ENCODE measurements around the gene OVCH2. TPM values are rescaled to one million over a fixed set of nuclear protein-coding genes. Genes with fewer than 3 reads are reported as not detected.

The OVCH2 gene
- total RNA-seq, 2 experiments from 2014 or later: not detected

DNA sequence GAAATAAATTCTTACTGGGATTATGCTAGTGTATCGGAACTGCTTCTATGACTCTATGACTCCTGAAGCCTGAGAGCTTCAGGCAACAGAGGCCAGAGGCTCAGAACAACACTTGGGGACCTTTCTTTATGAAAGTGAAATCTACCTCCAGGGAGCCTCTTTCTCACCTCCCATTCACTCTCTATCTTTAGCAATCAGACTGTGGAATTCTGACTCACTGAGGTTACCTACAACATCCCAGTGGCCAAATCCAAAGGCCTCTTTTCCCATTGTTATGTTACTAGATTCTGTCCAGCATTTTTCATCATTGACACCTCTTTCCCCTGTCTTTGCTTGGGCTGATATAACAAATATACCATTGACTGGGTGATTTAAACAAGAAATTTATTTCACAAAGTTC is 18.9 kb downstream of the OVCH2 start:
- Mint-ChIP-seq H3K9me3 (ENCODE audit: insufficient read depth) (no peaks in the 10 kb centered on the region), H3K4me3 (no peak overlapping the region), H3K27ac (no peak overlapping the region), H3K36me3 (ENCODE audit: low read depth) (no peaks in the 10 kb centered on the region), H3K27me3 (ENCODE audit: low read depth) (peaks cover 23% of the 10 kb centered on the region), H3K4me1 (ENCODE audit: low read depth) (no peaks in the 10 kb centered on the region)
- ChIA-PET CTCF (interaction anchor here (1.1 to 1.9 kb wide), 5 partner anchors 9 to 334 kb away, joined by 3 to 5 read pairs (median 5); partner anchors contain the start of gene PPFIBP2), POLR2A (interaction anchor here (0.6 kb wide), 1 partner anchor 107 kb away, joined by 3 read pairs; no protein-coding TSS in a partner anchor)
- DNase-seq (no peak), ATAC-seq (no peak)

DNA sequence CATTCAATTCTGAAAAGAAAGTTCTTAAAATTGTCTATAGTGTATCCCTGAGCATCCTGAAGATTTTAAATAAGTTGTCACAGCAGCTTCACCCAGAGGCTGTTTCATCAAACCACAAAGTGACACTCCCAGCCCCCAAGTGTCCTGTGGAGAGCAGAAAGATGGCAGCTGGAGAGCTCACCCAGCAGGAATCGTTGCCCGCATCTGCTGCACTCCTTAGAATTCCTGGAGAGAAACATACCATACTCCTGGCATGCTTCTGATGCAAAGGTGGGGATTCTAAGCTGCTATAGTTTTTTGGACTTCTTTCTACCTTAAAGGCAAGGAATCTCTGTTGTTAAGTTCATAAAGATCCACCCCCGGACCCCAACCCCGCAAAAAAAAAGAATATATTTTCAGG is 19.5 kb downstream of the OVCH2 start:
- H3K27ac Mint-ChIP-seq: no peak overlapping the region
- ATAC-seq: no peak

DNA sequence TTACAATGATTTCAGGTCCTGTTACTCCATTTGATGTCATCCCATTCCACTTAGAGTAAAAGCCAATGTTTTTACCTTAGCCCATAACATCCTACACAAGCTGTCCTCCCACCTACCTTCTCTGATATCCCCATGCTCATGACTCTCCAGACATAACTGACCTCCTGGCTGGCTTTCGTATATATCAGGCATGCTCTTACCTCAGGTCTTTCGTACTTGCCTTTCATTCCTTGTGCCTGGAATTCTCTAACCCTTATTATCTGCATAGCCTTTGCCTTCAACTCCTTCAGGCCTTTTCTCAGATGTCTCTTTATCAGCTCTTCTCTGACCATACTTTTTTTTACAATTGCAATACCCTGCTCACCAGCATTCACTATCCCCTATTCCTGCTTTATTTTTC is 22.7 kb downstream of the OVCH2 start:
- peaks cover 21% of the 10 kb centered on the region for H3K27me3 Mint-ChIP-seq (ENCODE audit: low read depth)
- no peak overlapping the region for H3K4me3 Mint-ChIP-seq
- no peaks in the 10 kb centered on the region for H3K36me3 Mint-ChIP-seq (ENCODE audit: low read depth)
- DNase-seq (no peak), ATAC-seq (no peak)
- H3K27ac Mint-ChIP-seq: no peak overlapping the region
- no peaks in the 10 kb centered on the region for H3K9me3 Mint-ChIP-seq (ENCODE audit: insufficient read depth)
- no peaks in the 10 kb centered on the region for H3K4me1 Mint-ChIP-seq (ENCODE audit: low read depth)
- POLR2A ChIA-PET: no interaction called here
- CTCF ChIA-PET: no interaction called here

More for the DNA sequence above, 19.5 kb downstream of the OVCH2 start:
- Mint-ChIP-seq H3K4me1 (ENCODE audit: low read depth) (no peaks in the 10 kb centered on the region), H3K27me3 (ENCODE audit: low read depth) (peaks cover 19% of the 10 kb centered on the region), H3K36me3 (ENCODE audit: low read depth) (no peaks in the 10 kb centered on the region), H3K4me3 (no peak overlapping the region), H3K9me3 (ENCODE audit: insufficient read depth) (no peaks in the 10 kb centered on the region)
- DNase-seq: no peak
- CTCF ChIA-PET: interaction anchor here (1.1 to 1.9 kb wide), 5 partner anchors 8 to 245 kb away, joined by 3 to 6 read pairs (median 5); partner anchors contain the start of gene PPFIBP2
- POLR2A ChIA-PET: interaction anchor here (0.6 kb wide), 1 partner anchor 106 kb away, joined by 3 read pairs; no protein-coding TSS in a partner anchor

DNA sequence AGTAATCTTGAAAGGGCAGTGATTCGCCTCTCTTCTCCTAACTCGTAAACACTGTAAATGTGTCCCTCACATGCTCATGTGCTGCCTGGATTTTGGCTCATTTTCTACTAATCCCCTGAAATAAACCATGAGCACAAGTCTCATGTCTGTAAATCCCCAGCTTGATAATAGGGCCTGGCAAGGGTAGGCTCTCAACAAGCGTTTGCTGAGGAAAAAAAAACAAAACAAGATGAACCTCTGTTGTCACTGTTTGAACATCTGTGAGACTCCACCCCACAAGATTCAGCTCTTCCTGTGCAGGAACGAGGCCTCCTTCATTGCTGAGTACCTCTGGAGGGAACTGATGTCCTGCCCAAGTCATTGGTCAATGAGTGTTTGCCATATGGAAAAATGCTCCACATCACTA is 28.5 kb downstream of the OVCH2 start:
- CTCF ChIA-PET: interaction anchor here (1.0 to 1.4 kb wide), 2 partner anchors 10 to 12 kb away, joined by 3 to 5 read pairs; no protein-coding TSS in a partner anchor

DNA sequence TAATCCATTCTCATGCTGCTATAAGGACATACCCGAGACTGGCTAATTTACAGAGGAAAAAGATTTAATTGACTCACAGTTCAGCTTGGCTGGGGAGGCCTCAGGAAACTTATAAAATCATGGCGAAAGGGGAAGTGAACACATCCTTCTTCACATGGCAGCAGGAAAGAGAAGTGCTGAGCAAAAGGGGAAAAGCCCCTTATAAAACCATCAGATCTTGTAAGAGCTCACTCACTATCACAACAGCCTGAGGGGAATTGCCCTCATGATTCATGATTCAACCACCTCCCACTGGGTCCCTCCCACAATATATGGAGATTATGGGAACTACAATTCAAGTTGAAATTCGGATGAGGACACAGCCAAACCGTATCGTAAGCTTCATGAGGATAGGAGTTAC is 29.2 kb downstream of the OVCH2 start:
- no peak overlapping the region for H3K27ac Mint-ChIP-seq
- no peak for DNase-seq
- ChIA-PET POLR2A (interaction anchor here (0.7 kb wide), 1 partner anchor 19 kb away, joined by 3 read pairs; no protein-coding TSS in a partner anchor), CTCF (interaction anchor here (1.0 to 1.5 kb wide), 3 partner anchors 11 to 164 kb away, joined by 3 to 4 read pairs (median 3); partner anchors contain the start of gene PPFIBP2)
- H3K4me1 Mint-ChIP-seq (ENCODE audit: low read depth): peaks cover 5% of the 10 kb centered on the region
- no peak for ATAC-seq
- no peaks in the 10 kb centered on the region for H3K36me3 Mint-ChIP-seq (ENCODE audit: low read depth)
- peaks cover 50% of the 10 kb centered on the region for H3K27me3 Mint-ChIP-seq (ENCODE audit: low read depth)
- no peak overlapping the region for H3K4me3 Mint-ChIP-seq
- no peaks in the 10 kb centered on the region for H3K9me3 Mint-ChIP-seq (ENCODE audit: insufficient read depth)

More for the DNA sequence above, 28.5 kb downstream of the OVCH2 start:
- Mint-ChIP-seq H3K27me3 (ENCODE audit: low read depth) (peaks cover 47% of the 10 kb centered on the region), H3K4me1 (ENCODE audit: low read depth) (peaks cover 4% of the 10 kb centered on the region), H3K9me3 (ENCODE audit: insufficient read depth) (no peaks in the 10 kb centered on the region), H3K27ac (no peak overlapping the region), H3K36me3 (ENCODE audit: low read depth) (no peaks in the 10 kb centered on the region), H3K4me3 (no peak overlapping the region)
- ATAC-seq: no peak
- POLR2A ChIA-PET: interaction anchor here (0.7 kb wide), 1 partner anchor 20 kb away, joined by 3 read pairs; no protein-coding TSS in a partner anchor
- no peak for DNase-seq

DNA sequence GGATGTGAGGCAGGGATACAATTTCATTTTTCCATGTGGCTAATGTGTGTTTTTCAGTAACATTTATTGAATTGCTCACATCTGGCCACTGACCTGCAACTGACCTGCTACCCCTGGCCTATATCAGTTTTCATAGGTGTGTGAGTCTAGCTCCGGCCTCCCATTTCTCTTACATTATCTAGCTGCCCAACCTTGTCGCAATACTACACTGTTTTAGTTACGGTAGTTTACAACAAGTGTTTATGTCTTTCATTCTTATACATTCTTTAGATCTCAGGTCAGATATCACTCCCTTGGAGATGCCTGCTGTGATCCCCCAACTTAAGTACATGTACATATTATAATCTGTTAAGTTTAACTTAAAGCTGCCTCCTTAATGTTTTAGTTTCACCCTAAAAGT is 30.6 kb downstream of the OVCH2 start:
- H3K4me1 Mint-ChIP-seq (ENCODE audit: low read depth): peaks cover 5% of the 10 kb centered on the region
- no peak for DNase-seq
- no peak overlapping the region for H3K4me3 Mint-ChIP-seq
- ChIA-PET POLR2A (no interaction called here), CTCF (no interaction called here)
- peaks cover 43% of the 10 kb centered on the region for H3K27me3 Mint-ChIP-seq (ENCODE audit: low read depth)
- no peak overlapping the region for H3K27ac Mint-ChIP-seq
- H3K36me3 Mint-ChIP-seq (ENCODE audit: low read depth): no peaks in the 10 kb centered on the region
- no peak for ATAC-seq
- no peaks in the 10 kb centered on the region for H3K9me3 Mint-ChIP-seq (ENCODE audit: insufficient read depth)

DNA sequence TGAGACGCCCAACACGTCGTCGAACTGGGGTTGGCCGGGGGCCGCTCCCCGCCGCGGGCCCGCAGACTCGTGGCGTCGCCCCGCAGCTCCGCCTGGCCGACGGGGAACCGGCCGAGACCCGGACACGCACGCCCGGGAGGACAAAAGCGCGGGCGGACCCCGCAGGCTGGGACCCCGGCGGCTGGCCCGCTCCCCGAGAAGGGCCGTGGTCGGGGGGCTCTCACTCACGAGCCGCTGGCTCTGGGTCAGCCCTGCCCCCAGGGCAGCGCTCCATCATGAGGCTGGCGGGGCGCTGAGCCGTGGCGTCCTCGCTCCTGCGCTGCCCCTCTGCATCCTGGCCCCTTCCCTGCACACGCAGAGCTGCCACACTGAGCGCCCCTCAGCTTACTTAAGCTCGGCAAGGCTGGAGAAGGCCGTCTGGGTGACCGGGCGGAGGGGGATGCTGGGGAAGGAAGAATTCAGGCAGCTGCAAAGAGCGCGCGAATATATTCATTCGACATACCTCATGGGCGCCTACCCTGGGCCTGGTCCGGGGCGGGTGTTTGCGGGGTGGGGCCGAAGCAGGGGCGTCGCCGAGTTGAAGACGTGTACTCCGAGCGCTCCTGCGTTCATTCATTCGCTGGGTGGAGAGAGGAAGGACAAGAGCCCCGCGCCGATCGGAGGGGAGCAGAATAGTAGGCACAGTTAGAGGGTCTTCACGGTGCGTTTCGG is 32.4 kb downstream of the OVCH2 start:
- Mint-ChIP-seq H3K9me3 (ENCODE audit: insufficient read depth) (no peaks in the 10 kb centered on the region), H3K4me3 (no peak overlapping the region), H3K27me3 (ENCODE audit: low read depth) (peaks cover 40% of the 10 kb centered on the region), H3K36me3 (ENCODE audit: low read depth) (no peaks in the 10 kb centered on the region), H3K27ac (no peak overlapping the region), H3K4me1 (ENCODE audit: low read depth) (peaks cover 5% of the 10 kb centered on the region)
- ATAC-seq (peak; percentile 46), DNase-seq (no peak)
- POLR2A ChIA-PET: no interaction called here
- CTCF ChIA-PET: interaction anchor here (1.4 kb wide), 1 partner anchor 8 kb away, joined by 3 read pairs; no protein-coding TSS in a partner anchor

DNA sequence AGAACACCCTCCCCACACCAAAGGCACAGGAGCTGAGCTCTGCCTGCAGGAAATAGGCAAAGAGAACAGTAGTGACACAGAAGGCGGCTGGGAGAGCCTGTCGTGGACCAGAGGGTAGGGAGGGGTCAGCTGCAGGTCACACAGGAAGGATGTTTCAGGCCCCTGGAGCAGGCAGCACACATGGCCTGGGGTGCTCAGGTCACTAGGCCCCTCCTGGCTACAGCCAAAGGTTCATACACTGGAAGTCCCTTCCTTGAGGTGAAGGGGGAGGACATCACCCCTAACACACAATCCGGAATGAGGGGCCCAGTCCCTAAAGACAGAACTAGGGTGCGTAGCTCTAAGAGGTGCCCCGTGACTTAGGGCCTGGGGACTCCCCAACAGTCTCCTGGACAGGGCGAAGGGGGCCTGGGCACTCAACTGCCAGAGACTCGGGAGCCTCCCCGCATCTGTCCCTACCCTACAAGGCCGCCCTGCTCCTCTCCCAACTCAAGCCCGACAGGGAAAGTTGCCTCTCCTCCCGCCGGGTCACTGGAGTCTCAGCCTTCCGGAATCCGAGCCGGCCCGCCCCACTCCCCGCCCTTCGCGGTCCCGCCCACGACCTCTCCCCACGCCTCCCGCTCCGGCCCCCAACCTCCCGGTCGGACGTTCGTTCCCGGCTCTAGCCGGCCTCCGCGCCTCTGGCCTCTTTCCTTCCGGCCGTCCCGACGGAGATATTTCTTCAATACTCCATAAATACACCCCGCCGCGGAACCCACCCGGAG is 33.1 kb downstream of the OVCH2 start, which contains the start of gene CYB5R2:
Gene CYB5R2, minus strand, starts transcription at position 541 of the 764 bp plus-strand sequence. CDS start 675 bp downstream, outside the sequence.
- POLR2A ChIA-PET: no interaction called here
- ATAC-seq (peak; percentile 38), DNase-seq (no peak)
- H3K27me3 Mint-ChIP-seq (ENCODE audit: low read depth): peaks cover 40% of the 10 kb centered on the region
- no peaks in the 10 kb centered on the region for H3K9me3 Mint-ChIP-seq (ENCODE audit: insufficient read depth)
- CTCF ChIA-PET: interaction anchor here (1.4 kb wide), 1 partner anchor 9 kb away, joined by 3 read pairs; no protein-coding TSS in a partner anchor
- H3K4me1 Mint-ChIP-seq (ENCODE audit: low read depth): peaks cover 5% of the 10 kb centered on the region
- H3K36me3 Mint-ChIP-seq (ENCODE audit: low read depth): no peaks in the 10 kb centered on the region
- peak within 1 kb of the TSS; percentile 32 for H3K4me3 Mint-ChIP-seq
- H3K27ac Mint-ChIP-seq: no peak within 1 kb of the TSS

DNA sequence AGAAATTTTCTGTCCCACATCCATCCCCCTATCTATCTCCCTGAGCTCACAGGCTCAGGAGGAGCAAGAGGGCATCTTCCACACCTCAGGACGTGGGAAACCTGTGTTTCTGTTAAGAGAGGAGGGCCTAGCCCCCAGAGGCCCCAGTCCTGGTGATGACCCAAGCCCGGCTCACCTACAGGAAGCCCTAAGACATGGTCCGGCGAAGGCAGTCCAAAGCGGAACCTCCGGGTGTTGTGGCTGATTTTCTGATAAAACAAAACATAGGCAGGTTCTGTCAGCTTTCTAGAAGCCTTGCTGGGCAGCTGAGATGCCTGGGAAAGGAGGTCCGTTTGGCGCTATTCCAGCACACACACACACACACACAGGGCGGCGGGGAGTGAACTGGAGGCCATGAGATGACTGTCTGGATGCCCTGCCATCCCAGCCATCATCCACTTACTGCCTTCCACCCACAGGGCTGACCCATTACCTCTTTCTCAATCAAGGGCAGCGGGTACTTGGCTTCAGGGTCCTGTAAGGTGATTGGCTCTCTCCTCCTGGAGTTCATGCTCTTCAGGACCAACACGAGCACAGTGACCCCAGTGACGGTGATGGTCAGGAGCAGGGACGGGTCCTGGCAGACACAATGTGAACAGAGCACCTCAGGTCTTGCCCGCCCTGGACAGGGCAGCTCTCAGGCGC is 33.9 kb downstream of the OVCH2 start:
- POLR2A ChIA-PET: no interaction called here
- no peak for ATAC-seq
- peaks cover 36% of the 10 kb centered on the region for H3K27me3 Mint-ChIP-seq (ENCODE audit: low read depth)

DNA sequence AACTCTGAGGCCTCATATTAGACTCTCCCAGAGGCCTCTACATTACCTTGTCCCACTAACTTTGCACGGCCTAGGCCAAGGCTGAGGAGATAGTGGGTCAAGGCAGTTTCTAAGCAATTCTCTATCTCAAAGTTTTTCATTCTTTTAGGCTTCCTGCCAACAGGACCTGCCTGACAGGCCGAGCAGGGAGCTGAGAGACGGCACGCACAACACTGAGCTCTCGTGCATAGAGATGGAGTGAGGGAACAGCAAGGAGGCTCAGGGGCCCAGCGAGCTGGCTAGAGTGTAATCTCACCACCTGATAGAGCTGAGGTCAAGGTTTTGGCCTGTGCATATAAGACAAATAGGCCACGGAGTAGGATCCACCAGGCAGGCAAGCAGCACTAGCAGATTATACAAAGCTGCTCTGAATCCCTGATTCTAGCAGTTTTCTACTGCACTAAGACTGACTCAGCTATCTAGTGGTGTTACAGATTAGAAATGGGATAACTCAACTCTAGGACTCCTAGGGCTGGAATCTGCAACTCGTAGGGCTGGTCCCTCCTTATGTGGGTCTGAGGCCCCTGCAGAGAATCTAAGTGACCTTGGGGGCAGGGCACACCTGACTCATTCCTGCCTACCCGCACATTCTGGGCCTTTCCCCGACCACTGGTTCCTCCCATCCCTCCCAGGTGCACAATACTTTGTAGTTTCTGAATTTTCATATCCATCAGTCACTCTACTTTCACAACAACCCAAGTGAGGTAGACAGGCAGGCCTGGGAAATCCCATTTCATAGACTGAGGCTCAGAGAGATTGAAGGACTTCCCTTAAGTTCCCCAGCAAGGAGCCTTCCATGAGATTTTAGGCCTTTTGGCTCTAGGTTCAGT is 34.7 kb downstream of the OVCH2 start:
- Mint-ChIP-seq H3K4me1 (ENCODE audit: low read depth) (peaks cover 5% of the 10 kb centered on the region), H3K36me3 (ENCODE audit: low read depth) (no peaks in the 10 kb centered on the region), H3K4me3 (no peak overlapping the region), H3K27ac (no peak overlapping the region), H3K9me3 (ENCODE audit: insufficient read depth) (no peaks in the 10 kb centered on the region), H3K27me3 (ENCODE audit: low read depth) (peaks cover 29% of the 10 kb centered on the region)
- POLR2A ChIA-PET: no interaction called here
- ATAC-seq (no peak), DNase-seq (no peak)
- CTCF ChIA-PET: no interaction called here

More for the DNA sequence above, 33.9 kb downstream of the OVCH2 start:
- CTCF ChIA-PET: interaction anchor here (1.4 kb wide), 1 partner anchor 10 kb away, joined by 3 read pairs; no protein-coding TSS in a partner anchor
- no peak for DNase-seq
- no peaks in the 10 kb centered on the region for H3K9me3 Mint-ChIP-seq (ENCODE audit: insufficient read depth)
- H3K27ac Mint-ChIP-seq: no peak overlapping the region
- H3K36me3 Mint-ChIP-seq (ENCODE audit: low read depth): no peaks in the 10 kb centered on the region
- H3K4me1 Mint-ChIP-seq (ENCODE audit: low read depth): peaks cover 5% of the 10 kb centered on the region
- no peak overlapping the region for H3K4me3 Mint-ChIP-seq

DNA sequence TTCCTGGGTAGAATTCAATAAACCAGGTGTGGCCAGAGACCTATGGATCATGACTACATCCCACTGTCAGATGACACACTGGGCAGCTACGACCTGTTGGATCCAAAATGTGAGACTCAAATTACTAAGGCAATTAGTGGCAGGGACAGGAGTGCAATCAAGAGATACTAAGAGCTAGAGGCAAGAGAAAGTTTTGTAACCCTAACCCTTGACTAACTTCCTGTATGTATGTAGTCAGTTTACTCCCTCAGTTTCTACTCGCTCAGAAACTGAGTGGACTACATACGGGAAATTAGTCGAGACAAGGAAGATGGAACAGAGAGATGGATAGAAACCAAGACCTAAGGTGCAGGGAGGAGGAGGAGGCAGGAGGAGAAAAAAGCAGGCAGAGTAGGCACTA is 35.6 kb downstream of the OVCH2 start:
- H3K4me1 Mint-ChIP-seq (ENCODE audit: low read depth): peaks cover 5% of the 10 kb centered on the region
- CTCF ChIA-PET: no interaction called here

More for the DNA sequence above, 35.6 kb downstream of the OVCH2 start:
- H3K27ac Mint-ChIP-seq: no peak overlapping the region
- H3K36me3 Mint-ChIP-seq (ENCODE audit: low read depth): no peaks in the 10 kb centered on the region
- peaks cover 23% of the 10 kb centered on the region for H3K27me3 Mint-ChIP-seq (ENCODE audit: low read depth)
- no peak overlapping the region for H3K4me3 Mint-ChIP-seq
- no peaks in the 10 kb centered on the region for H3K9me3 Mint-ChIP-seq (ENCODE audit: insufficient read depth)
- POLR2A ChIA-PET: no interaction called here
- ATAC-seq: no peak
- no peak for DNase-seq
